Dermis microvascular lymphatic vessel endothelial cell (primary cell): Measurements from ENCODE around the gene LRCH1. TPM values are rescaled to one million over a fixed set of nuclear protein-coding genes. Genes with fewer than 3 reads are reported as not detected.

Experiments used
- DNase-seq, 2 donors: peaks; one replicate each; pipeline versions ENCODE4 v3.0.0 to v3.0.0-alpha.2; 2010; ENCODE audit warnings: low read depth in 2 of 2
- total RNA-seq: library from RNA; depleted of rRNA; stranded (reverse); fragments of >200 nt; gene quantifications from 2 replicates; pipeline ENCODE4 v1.2.1, GENCODE V29; 2014

LRCH1 gene
- total RNA-seq, 1 donor from 2014 or later = 11.2 TPM

DNA sequence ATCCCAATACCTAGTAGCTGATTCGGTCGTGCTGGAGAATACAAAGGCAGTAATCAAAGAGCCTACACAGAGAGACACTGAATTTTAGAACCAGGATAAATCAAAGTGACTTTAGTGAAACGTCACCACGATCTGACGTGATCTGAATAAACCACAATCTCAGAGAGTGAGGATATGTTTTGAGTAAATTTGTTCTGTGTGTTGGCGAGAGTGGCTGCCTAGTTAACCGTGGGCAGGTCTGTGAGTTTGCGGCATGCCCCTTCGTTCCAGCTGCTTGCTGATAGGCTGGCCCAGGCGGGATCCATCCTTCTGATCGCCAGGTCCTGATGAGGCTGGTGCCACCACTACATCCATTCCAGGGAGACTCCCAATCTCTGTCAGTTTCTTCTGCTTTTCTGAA lies 40.4 kb downstream of the LRCH1 start:
- DNase-seq = no peak

DNA sequence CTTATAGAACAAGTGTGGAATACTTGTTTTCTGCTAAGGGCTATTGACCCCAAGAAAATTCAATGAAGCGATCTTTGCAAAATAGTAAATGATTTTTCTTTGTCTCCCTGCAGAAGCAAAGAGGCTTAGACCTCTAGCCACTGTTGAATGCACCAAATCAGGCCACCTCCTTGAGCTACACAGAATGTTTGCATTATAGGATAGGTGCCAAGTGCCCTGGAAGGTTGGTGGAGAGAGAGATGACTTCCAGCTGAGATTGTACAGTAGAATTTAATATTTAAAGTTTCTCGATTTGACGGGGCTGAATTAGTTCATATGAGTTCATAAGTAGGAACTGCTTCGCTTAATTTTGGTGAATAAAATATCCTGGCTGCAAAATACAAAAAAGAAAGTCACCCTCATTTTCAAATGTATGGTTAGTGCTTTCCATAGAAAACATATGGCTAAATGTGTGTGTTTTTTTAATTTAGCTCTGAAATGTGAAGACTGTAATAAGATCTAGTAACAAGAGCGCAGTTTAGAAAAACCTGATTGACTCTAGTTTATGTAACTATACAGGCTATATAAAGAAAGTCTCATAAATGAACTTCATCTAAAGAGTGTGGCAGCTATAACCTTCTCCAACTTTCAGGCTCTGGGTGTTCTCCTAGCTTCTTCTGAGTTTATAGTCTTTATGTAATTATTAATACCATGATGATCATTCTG lies 41.6 kb downstream of the LRCH1 start:
- no peak for DNase-seq

DNA sequence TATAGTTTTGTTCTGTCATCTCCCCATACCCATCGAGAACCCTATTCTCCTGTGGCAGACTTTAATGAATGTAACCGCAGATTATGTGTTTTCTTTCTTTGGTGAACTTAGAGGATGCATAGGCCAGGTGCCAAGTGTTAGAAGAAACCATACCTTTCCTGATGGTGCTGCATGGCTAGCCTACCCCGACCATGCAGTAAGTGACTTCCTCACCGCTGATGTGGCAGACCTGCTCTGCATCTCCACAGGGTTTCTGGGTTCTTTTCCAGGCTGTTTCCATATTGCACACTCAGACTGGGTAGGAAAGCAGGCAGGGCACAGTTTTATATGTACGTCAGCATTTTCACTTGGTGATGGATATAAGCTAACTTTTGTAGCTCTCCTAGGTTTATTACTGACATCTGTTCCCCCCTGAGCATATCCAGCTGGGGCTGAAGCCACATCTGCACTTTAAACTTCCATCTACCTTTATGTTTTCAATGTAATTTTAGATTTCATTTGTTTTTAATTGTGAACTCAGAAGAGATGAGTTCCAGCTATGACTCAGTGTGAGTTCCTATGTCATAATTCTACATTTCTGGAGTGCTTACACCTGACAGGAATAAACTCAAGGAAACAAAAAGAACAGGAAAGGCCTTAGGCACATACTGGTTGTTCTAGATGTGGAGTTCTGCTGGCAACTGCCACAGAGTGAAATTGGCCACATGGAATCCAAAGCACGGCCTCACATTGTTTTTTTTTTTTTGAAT lies 42.3 kb downstream of the LRCH1 start:
- peak; percentile 24 to 72 for DNase-seq

DNA sequence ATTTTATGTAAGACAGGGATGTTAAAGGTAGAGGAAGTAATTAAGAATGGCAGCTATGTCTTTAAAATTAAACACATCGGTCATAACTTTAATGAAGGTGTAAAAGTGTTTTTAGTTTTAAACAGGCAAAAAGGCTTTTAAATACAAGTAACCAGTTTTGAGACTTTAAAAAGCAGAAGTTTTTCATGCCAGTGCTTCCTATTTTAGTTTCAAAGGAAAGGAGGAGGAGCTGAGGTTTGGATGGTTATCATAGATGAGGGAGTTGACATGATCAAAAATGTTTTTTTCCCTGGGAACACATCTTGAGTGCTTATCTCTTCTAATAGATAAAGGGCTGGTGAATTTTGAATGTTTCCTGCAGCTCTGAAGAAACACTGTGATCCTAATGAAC lies 42.9 kb downstream of the LRCH1 start:
- no peak for DNase-seq

DNA sequence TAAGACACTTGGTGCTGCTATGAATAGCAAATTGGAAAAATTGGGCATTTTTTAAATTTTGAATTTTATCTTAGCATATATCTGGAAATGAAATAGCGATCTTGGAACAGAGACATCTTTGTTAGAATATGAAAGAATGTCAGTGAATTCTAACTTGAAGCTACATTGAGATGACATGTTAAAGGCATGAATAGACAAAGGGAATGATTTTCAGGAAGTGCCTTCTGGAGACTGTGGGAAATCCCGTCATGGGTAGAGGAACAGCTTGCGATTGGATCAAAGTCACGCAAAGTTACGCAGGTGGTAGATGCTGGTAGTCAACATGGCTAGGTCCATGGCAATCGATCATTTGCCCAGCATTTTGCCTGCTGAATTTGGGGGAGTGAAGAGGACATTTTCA lies 43.5 kb downstream of the LRCH1 start:
- DNase-seq = no peak

DNA sequence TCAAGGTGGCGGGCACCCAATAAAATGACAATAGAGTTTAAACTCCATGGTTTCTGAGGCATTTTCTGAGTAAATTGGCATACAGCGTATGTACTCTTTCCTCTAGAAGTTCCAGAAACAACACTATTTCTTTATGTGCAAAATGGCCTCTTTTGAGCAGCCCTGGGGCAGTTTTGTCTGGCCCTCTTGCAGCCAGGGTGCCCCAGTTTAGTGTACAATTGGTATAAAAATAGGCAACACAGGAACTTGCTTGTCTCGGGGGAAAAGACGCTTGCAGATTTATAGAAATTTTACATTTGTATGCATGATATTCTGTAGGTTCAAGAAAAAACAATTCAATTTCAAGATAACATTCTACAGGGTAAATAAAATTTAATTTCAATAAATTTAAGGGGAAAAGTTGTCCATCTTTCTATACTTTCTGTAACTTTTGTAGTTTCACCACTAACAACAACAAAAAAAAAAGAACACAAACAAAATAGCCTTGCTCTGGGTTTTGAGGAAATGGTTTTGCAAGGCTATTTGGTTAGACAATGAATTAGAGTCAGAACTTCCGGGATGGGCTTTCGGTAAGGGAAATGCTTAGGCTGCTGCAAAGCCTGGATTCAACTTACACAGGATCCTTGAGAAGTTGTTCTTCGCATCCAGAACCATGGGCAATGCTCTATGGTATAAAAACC lies 45.3 kb downstream of the LRCH1 start:
- peak; percentile 44 to 51 for DNase-seq

DNA sequence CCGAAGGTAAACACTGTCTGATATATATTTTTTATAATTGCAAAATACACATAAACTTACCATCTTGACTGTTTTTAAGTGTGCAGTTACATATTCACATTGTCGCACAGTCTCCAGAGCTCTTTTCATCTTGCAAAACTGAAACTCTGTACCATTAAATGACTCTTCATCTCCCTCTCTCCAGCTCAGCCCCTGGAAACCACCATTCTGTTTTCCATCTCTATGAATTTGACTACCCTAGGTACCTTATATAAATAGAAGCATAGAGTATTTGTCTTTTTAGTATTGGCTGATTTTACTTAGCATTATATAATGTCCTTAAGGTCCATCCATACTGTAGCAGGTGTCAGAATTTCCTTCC lies 45.8 kb downstream of the LRCH1 start:
- DNase-seq = no peak

DNA sequence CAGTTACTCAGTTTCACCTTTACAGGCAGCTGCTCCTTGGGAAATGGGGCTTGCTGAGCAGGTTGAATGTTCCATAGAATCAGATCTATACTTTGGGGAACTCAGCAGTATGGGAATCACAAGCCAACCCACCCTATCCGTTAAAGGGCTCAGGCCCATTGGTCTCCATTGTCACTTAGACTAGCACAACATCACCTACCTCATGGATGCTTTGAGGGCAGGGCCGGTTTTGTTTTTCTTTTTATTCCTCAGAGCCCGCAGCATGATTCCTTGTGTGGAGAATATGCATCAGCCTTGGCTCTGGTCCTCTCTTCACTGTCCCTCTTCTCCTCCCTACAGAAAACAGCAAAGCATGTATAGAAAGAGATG lies 48.0 kb downstream of the LRCH1 start:
- DNase-seq = no peak

DNA sequence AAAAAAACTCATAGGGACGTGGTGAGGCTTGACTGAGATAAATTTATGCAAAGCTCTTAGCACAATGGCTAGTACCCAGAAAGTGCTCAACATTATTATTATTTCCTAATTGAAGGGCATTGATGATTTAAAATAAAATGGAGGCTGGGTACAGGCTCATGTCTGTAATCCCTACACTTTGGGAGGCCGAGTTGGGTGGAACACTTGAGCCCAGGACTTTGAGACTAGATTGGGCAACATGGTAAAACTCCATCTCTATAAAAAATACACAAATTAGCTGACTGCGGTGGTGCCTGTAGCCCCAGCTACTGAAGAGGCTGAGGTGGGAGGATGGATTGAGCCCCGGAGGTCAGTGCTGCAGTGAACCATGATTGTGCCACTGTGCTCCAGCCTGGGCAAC lies 49.6 kb downstream of the LRCH1 start:
- DNase-seq = no peak

DNA sequence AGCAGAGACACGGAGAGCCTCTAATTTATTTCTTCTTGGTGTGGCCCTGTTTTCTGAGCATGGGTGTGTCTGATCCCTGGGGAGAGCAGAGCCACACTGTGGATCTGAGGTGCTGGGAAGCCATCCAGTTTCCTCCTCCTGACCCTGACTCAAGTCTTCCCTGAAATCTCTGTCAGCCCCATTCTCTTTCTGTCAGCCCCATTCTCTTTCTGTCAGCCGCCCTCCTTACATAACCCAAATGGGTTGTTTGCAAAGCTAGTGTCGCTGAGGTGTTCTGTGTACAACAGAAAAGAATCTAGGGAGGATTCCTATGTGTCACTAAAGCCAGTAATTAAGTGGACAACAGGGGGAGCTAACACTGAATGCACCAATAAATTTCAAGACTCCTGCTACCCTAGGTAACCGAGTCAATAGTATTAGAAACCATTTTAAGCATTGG lies 50.2 kb downstream of the LRCH1 start:
- DNase-seq = peak; percentile 15 to 47

DNA sequence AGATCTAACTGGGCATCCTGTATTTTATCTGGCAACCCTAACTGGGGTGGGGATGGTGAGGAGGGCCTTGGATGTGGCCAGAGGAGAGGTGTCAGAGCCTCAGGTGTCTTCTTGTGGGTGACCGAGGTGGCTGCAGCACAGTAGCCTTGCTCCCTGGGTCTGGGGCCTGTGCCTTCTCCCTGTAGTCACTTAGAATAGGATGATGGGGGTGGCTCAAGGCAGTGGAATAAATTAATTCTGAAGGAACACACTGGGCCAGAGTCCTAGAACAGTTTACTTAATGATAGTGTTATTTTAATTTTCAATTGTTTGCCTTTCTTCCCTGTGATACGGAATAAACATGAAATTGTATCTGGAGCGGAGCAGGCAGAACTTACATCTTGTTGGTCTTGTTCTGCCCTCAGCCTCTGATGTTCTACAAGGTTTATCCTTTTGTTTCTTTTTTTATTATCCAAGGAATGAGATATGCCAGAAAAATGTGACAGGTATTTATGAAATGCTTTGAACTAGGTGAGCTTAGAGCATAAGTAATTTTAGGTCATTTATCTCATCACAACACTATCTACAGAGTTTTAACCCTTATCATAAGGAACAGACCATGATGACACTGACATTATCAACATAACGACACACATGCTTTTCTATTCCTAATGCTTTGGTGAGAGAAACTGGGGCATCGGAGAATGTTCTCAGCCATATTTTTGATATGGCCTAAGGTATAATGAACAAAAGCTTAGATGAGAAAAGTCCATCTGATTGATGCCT lies 51.4 kb downstream of the LRCH1 start:
- no peak for DNase-seq

DNA sequence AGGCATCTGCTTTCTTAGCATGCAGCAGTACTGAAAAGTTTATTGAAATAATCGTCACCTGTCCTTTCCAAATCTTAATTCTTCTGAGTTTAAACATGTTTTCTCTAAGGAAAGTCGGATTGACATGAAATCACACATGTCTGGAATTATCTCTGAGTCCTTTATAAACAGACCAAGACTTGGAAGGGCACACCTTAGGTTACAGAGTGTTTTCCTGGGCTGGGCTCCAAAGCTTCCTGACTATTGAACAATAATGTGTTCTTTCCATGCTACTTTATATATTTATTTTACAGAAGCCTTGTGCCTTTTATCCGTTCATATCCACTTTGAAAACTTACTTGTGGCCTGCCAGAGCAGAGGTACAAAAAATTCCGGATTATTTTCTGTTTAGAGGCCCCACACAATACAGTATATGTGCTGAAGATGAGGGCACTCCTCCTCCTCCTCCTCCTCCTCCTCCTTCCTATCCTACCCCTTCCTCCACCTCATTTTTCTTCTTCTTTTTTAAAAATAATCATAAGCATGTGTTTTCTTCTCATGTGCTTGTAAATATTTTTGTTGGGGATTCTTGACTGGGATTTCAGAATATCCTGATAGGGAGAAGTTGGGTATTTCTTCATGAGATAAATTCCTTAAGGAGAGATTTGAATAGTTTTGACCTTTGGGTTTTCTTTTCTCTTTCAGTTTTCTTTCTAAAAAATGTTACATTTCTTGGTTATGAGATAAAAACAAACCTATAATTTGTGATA lies 52.3 kb downstream of the LRCH1 start:
- peak in 1 of 2 donors; percentile 71 for DNase-seq

DNA sequence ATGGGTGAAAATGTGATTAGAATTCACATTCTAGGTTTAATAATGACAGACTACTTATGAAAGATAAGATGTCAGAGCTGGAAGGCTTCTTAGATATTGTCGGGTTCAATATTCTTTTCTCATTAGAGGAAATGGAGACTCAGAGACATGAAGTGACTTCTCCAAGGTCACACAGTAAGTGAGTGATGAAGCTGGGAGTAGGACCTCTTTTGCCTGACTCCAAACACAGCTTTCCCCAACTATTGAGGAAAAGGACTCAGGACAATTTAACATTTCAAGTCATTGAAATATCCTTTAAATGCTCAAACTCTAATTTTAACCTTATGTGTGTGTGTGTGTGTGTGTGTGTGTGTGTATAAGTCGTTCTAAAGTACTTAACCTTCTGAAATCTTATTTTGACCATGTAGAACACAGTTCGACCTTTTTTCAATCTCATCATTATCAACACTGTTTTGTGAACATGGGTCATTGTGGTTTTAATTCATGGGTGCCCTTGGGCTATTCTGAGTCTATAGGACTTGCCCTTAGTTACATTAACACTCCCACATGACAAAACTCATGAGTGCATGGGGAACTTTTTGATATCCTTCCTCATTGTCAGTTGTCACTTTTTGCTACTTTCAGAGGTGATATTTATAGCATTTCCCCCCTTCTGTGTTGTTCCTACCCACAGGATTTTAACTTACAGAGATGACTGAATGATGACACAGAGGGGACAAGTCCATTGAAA lies 53.0 kb downstream of the LRCH1 start:
- DNase-seq = no peak

DNA sequence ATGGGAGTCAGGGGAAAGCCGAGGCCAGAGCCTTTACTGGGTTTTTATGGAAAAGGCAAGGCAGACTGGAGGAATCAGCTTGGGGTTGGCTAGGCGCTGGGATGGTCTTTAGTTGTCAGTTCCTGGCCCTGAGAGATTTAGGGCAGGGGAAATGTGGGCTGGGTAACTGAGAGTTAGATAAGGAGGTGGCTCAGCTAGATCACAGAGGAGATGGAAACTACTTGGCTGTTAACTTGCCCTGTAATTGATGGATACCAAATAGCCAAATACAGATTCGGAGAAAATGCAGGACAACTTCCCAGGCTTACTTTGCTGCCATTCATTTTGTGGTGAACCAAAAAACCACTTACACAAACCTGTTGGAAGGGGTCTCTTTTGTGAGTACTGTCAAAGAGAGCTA lies 54.0 kb downstream of the LRCH1 start:
- no peak for DNase-seq

DNA sequence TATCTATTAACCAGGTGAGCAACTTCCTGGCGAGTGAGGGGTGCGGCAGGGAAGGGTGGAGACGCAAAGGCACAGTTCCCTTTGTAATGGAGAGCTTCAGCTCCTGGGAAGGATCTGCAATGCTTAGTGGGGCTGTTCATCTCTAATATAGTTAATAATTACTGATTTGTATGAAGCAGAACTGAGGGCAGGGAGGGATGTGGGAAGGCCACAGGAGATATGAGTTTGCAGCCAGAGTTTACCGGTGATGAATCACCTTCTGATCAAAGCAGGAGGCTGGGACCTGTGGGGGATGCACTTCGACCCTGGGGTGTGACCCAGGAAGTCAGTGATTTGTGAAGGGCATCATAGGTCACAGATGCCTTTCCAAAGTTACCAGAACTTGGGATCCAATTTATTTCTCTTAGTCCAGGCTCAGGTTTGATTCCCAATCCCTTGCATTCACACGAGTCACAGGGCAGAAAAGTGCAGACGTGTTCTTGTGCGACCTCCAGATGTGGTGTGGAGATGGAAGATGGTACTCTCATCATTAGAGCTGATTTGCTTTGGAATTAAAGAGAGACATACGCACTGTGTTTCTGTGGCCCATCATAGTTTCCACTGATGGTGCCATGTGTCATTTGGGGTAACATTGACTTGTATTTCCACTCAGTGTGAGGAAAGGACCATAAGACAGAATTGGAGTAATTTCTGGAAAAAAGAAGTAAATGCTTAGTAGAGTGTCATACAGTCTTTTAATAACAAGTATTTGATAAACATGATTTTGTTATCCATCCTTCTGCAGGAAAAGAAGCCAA lies 55.0 kb downstream of the LRCH1 start:
- no peak for DNase-seq

DNA sequence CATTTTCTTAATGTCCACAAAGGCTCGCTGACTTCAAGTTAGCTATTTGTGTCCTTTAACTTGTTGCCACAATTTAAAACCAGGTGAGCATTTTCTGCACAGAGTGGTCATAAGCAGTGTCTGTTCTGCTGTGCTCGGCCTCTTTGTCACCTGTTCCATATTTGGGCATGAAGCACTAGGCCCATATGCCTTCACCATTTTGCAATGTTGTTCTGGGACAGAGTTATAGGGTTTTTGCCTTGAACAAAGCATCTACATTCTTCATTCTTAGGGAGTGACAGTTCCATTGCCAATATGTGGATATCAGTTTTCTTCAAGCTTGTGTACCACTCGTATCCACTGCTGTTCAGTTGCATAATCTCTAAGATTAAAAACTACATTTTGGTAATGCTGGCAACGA lies 56.1 kb downstream of the LRCH1 start:
- DNase-seq = no peak

DNA sequence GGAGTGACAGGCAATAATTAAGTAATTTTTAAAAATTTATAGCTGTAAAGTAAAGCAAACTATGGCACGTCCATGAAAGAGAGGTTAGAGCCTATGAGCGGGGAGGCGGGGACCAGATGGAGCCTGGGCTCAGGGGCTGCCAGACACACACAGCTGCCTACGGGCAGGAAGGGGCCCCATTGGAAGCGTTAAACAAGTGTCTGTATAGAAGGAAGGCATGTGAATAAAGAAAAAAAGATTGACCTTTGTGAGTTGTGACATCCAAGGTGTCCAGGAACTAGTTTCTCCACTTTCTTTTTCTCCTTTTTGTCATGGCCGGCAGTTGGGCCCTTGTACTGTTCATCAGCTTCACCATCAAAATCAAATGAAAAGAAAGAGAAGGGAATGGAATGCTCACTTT lies 56.8 kb downstream of the LRCH1 start:
- DNase-seq = no peak

DNA sequence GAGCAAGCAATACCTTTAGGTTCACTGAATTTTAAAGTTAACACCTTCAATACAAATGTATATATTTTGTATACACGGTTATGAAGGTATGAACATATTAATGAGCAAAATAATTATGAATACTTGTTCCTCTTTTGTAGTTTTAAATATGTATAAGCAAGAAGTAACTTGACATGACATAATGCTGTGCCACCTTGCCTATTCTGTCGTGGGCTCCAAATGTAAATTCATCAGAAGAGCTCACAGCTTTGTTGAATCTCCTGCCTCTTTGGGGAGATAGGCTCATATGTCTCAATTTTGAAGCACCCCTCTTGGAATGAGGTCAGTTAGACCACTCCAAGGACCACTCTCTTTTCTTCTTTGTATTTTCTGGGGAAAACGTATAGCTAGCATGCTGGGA lies 59.3 kb downstream of the LRCH1 start:
- no peak for DNase-seq

DNA sequence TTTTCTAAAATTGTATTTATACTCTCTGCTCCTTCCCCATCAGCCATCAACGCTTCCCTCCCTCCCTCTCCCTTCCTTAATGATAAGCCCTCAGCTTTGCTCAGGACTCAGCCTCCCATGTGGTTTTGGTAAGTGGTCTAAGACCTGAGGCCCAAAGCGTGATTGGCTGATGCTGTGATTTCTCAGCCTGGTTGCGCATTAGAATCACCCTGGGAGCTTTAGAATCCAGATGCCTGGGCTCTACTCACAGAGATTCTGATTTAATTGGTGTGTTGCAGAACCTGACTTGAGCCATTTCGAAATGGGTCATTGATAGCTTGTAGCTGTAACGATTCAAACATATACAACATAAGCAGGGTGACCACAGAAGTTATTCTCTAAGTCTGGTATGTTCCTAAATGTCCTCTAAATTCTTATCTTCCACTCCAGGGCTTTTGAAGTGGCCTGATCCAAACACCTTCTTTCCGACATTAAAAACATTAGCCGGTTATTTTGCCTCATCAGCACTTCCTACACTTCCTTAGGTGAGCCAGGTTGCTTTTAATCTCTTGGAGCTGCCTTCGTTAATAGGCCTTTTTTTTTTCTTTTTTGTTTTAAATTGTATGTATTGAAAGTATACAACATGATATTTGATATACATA lies 60.6 kb downstream of the LRCH1 start:
- DNase-seq = no peak
